NCI-H446 (cell line): ENCODE results near the gene EIF2D.
"Not testable (repeated sequence)": the region's sequence is repeated elsewhere in the genome, so short reads cannot be mapped to it uniquely, and the experiment has no call there.

Experiments
- DNase-seq, 2 experiments: peaks; one replicate each; lab custom pipeline; 2025; lab: John Stamatoyannopoulos, UW

Gene EIF2D

GRCh38 chr1:206635080-206635977 lies 23.1 kb upstream of the EIF2D start, which contains the start of gene DYRK3:
Gene DYRK3, plus strand, starts transcription at chr1:206635536. Its CDS starts 168 bp downstream, at chr1:206635704.
- DNase-seq = peak; percentile 75 to 97

GRCh38 chr1:206634365-206635079 lies 22.3 kb upstream of the EIF2D start:
- peak; percentile 98 for DNase-seq

GRCh38 chr1:206633708-206634121 lies 21.4 kb upstream of the EIF2D start:
- no peak for DNase-seq

GRCh38 chr1:206631085-206631509 lies 18.8 kb upstream of the EIF2D start:
- peak; percentile 89 to 95 for DNase-seq

GRCh38 chr1:206628916-206629315 lies 16.7 kb upstream of the EIF2D start:
- DNase-seq = no peak

- not testable (repeated sequence) for DNase-seq
Observed at GRCh38 chr1:206626396-206626795, 14.1 kb upstream of the EIF2D start.

- no peak for DNase-seq
Observed at GRCh38 chr1:206609229-206609991, 2.9 kb downstream of the EIF2D start.

- peak in 1 of 2 experiments; percentile 24 for DNase-seq
Observed at GRCh38 chr1:206608108-206608698, 4.1 kb downstream of the EIF2D start.

GRCh38 chr1:206606867-206607266 lies 5.4 kb downstream of the EIF2D start:
- peak in 1 of 2 experiments; percentile 22 for DNase-seq

GRCh38 chr1:206604861-206605260 lies 7.4 kb downstream of the EIF2D start:
- no peak for DNase-seq

GRCh38 chr1:206600527-206600926 lies 11.7 kb downstream of the EIF2D start:
- DNase-seq = no peak

- no peak for DNase-seq
Observed at GRCh38 chr1:206596319-206596666, 16.0 kb downstream of the EIF2D start.

GRCh38 chr1:206595581-206596318 lies 16.5 kb downstream of the EIF2D start:
- no peak for DNase-seq

GRCh38 chr1:206593351-206593925 lies 18.8 kb downstream of the EIF2D start:
- DNase-seq = no peak

- DNase-seq = no peak
Observed at GRCh38 chr1:206591696-206592095, 20.6 kb downstream of the EIF2D start.

GRCh38 chr1:206591226-206591625 lies 21.0 kb downstream of the EIF2D start:
- no peak for DNase-seq

GRCh38 chr1:206590025-206590758 lies 22.1 kb downstream of the EIF2D start:
- DNase-seq = no peak

GRCh38 chr1:206589206-206589605 lies 23.1 kb downstream of the EIF2D start:
- no peak for DNase-seq

- no peak for DNase-seq
Observed at GRCh38 chr1:206588492-206588891, 23.8 kb downstream of the EIF2D start.

- DNase-seq = no peak
Observed at GRCh38 chr1:206587904-206588303, 24.4 kb downstream of the EIF2D start.
